GM21381 (cell line): ENCODE measurements around the gene NDRG4.
"Not testable (repeated sequence)": the region's sequence is repeated elsewhere in the genome, so short reads cannot be mapped to it uniquely, and the experiment has no call there.

Experiments used
- ATAC-seq: cut with Tn5 transposase; IDR thresholded peaks from one replicate; pipeline ENCODE4 v1.9.1; 2021; ENCODE audit warnings: mild to moderate bottlenecking, moderate library complexity; ENCODE audit not compliant: unreplicated experiment

Gene NDRG4

DNA sequence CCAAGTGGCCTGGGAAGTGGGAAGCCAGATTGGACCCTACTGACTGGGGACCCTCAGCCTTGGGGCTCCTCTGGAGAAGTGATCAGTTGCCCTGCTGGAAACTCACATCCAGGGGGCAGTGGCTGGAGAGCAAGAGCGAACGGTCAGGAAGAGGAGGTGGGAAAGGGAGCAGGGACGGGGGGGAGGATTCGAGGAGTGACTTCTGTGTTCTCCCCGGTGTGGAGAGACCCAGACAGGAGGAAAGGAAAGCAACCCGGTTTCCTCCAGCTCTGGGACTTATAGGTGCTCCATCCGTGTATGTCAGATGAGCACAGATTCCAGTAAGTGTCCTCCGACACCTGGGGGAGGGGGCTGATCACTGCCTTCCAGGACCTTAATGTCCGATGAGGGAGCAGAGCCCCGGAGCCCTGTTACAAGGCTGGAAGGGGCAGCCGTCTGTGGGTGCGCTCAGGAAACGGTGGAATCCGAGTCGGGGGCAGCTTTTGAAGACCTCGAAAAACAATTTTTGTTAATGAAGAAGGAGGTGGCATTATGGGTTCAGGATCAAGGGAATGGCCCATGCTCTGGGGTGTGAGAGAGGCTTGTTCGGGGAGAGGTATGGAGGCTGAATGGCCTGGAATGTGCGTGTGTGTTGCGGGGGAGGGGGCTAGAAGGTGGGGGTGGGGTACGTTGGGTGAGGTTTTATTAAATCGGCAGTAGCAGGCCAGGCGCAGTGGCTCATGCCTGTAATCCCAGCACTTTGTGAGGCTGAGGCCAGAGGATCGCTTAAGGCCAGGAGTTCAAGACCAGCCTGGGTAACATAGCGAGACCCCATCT lies 34.8 kb upstream of the NDRG4 start:
- no peak for ATAC-seq

DNA sequence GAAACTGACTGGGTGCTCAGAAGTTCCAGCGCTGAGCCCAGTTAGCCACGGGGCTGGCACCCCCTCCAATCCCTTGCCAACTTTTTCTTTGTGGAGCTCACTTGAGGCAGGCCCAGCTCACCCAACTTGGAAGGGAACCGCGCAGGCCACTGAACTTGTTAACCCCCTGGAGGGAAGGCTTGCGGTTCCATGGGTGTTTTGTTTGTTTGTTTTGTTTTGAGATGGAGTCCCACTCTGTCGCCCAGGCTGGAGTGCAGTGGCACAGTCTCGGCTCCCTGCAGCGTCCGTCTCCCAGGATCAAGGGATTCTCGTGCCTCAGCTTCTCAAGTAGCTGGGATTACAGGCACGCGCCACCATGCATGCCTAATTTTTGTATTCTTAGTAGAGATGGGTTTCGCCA lies 34.1 kb upstream of the NDRG4 start:
- no peak for ATAC-seq

DNA sequence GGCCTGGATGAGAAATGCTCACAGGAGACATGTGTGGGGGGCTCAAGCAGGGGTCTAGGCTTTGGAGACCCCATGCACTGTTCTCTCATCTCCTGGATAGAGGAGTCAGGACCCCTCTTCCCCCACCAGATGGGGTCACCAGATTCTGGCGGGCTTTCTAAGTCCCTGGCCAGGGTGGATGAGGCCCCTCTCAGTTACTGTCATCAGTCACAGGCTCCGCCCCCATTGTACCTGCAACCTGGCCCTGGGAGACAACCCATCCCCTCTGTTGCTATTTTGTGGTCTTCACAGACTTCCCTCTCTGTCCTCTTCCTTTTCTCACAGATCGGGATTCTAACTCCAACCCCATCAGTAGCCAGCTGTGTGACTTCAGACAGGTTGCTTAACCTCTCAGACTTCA lies 33.5 kb upstream of the NDRG4 start:
- no peak for ATAC-seq

DNA sequence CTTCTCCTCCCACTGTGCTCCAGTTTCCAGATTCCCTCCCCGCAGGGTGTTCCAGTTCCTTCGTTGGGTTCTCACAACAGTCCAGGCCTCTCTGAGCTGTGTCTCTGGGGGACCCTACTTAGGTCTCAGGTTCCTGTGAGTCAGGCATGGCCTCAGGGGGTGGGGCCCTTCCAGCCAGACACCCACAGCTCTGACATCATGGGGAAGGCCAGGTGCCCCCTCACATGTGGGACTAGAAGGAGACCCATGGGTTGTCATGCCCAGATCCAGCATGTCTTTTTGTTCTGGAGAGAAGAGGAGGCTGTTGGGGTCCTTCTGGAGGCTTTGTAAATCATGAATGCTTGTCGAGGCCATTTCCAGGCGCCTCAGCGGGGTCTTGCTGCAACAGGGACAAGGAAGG lies 32.0 kb upstream of the NDRG4 start:
- no peak for ATAC-seq

DNA sequence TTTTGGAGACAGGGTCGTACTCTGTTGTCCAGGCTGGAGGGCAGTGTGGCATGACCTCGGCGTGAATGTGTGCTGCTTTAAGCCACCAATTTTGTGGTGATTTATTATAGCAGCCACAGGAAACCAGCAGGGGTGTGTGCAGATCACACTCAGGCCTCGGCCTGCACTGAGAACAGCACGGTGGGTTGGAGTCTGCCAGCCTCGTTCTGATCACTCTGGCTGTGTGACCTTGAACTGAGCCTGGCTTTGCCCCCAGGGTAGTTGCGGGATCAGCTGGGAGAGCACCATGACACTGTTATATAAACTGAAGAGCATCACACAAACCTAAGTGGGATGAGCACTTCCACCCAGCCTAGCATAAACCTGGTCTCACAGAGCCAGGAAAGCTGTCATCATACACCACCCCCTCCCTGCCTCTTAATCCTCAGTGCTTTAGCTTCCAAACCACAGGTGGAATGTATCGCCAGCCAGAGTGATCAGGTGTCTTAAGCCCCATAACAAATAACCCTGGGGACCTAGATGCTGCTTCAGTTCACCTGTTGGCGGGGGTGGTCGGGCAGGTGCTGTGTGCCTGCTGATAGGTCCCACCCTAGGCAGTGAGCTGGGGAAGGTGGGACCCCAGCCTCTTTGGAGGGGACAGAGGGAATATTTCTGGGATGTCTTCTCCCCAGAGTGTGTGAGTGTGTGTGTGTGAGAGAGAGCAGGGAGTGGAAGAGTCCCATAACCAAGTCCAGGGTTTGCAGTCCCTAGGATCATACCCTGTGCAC lies 28.6 kb upstream of the NDRG4 start:
- ATAC-seq, result no peak

DNA sequence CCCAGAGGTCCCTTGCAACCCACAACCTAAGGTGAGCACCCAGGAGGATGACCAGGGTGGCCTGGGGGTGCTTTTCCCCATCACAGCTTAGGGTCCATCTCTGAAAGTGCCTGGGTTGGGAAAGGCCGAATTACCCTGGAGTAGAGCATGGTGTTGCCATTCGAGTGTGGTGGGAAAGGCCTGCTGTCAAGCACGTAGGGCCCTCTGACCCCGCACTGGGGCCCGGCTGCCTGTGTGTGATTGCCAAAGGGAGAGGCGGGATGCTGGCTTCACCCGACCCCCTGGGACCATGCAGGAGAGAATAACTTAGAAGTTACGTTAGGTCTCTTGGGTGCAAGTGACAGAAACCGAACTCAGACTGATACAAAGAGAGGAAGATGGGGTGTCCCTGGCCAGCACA lies 27.7 kb upstream of the NDRG4 start:
- no peak for ATAC-seq

DNA sequence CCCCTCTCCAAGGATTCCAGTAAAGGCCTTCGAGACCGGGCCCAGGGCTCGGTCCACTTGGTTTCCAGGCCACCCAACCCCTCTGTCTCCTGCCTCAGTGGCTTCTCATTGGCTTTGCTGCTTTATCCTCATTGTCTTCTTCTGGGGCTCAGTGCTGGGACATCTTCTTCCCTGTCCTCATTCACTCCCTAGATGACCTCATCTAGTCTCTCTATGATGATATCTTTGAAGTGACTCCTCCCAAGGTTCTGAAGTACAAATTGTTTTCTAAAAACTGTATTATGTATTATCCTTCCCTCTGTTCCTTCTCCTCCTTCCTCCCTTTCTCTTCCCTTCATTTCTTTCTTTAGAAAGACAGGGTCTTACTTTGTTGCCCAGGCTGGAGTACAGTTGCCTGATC lies 27.1 kb upstream of the NDRG4 start:
- no peak for ATAC-seq

DNA sequence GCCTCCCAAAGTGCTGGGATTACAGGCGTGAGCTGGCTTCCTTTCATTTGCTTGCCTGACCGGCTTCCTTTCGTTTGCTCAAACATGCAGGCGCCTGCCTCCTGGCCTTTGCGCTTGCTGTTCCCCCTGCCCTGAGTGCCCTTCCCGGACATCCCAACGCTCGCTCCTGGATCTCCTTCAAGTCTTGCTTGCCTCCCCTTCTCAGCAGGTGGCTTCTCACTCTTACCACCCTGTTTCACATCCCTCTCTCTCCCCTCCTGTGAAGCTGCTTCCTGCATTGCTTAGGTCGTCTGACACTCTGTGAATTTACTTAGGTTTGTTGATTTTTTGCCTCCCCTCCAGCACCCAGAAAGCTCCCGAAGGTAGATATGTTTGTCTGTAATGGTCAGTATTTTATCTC lies 25.6 kb upstream of the NDRG4 start:
- ATAC-seq, result no peak

DNA sequence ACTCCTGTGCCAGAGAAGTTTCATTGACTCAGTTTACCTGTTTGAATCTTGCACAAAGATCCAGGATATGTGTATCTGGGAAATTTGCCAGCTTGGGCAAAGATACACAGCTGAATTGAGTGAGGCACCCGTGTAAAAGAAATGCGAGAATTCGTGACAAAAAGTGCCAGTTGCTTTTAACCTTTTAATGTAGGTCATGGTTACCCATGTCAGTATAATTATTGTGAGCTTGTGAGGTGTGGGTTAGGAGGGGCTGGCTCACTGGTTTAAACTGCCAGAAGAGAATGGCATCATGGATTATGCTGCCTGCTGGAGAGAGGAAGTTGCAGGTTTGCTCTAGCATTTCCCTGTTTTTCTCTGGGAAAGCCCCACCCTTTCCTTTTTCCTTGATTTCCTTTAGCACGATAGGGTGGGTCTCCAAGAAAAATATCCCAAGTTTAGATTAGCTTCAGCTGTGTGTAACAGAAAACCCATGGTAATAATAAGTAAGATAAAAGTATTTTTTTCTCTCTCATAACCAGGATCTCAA lies 24.8 kb upstream of the NDRG4 start:
- ATAC-seq, result no peak

DNA sequence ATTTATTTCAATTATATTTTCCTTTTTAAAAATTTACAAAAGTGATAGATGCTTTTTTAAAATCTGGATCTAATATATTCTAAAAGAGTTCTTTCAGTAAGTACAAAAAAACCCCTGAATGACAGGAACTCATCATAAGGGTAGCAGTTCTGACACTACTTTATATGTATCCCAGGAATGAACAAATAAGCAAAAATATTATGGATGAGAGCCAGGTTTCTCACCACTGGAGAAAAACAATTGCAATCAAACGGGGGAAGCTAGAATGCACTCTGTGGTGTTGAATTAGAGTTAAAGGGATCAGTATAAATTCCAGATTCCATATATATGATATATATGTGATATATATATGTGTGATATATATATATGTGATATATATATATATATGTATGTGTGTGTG lies 23.2 kb upstream of the NDRG4 start:
- no peak for ATAC-seq

DNA sequence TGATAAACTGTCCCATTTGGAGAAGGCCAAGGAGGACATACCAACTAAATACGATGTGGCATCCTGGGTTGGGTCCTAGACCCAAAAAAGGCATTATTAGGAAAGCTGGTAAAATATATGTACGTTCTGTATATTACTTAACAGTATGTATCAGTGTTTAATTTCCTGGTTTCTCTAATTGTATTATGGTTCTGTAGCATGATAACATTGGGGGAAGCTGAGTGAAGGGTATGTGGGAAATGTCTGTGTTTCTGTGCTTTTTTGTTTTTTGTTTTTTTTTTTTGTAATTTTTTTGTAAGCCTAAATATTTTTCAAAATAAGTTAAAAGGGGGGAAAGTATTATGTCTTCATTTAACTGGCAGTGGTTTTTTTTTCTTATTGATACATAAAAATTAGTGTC lies 21.5 kb upstream of the NDRG4 start:
- no peak for ATAC-seq

DNA sequence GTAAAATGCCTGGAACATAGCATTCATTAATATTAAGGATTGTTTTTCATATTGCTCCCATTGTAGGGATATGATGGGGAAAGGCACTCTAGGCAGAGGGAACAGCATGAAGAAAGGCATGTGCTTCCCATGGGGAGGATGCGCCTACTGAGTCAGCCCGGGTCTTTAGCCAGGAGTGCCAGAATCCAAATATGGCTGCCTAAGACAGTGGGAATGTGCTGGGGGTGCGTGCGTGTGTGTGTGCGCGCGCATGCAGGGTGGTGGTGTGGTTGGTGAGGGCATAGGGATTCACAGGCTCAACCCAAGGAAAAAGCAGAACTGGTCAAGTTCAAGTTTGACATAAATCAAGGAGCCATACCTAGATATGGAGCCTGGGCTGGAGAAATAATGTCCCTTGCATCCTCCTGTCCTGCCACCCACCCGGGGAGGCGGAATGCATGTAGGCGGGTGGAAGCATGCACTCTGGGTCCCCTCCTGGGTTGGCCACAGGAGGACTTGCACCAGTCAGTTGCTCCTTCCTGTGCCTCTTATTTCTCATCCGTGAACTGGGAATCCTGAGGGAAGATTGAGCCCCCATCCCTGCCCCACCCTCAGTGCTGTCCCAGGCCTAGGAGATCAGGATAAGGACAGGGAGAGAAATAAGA lies 18.6 kb upstream of the NDRG4 start:
- no peak for ATAC-seq

DNA sequence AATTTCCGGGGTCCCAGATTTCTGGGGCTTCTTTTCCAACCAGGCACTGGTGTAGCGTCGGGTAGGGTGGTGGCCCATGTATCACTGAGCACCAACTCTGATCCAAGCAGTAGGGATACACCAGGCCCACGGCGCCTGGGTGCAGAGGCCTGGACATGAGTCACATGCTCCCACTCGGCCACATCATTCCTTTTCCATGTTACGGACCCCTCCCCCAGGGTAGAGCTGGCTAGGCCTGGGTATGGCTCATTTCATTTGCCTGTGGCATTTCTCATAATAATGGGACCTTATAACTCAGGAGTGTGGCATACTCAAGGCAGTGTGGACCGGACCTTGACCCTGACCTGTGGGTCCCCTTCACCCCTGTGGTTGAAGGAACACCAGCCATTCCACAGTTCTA lies 18.0 kb upstream of the NDRG4 start:
- no peak for ATAC-seq

DNA sequence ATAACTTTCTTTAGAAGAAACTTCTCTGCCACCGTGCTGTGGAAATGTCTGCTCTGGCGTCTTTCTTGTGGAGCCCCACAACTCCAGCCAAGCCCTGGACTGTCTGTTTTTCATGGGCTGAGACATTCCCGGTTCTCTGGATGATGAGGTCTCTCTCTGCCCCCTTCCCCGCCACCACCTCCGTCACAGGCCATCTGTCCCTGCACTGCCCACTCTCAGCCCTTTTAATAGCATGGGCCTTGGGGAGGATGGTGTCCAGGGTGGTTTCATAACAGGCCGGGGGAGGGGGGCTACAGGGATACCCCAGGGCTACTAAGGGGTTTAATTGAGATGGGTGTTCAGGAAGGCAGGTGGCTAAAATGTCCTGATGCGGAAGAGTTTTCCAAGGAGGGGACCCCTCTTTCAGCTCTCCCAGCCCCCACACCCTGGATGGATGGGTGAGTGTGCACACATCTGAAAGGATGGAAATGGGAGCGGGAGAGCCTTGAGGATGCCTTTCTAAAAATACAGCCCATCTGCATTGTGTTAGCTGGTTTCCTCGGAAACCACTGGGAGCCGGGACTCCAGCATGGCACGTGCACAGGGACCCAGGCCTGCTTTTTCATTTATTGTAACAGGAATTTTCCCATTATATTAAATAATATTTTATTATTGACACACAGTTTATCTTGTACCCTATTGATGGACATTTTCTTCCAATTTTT lies 14.6 kb upstream of the NDRG4 start:
- no peak for ATAC-seq

DNA sequence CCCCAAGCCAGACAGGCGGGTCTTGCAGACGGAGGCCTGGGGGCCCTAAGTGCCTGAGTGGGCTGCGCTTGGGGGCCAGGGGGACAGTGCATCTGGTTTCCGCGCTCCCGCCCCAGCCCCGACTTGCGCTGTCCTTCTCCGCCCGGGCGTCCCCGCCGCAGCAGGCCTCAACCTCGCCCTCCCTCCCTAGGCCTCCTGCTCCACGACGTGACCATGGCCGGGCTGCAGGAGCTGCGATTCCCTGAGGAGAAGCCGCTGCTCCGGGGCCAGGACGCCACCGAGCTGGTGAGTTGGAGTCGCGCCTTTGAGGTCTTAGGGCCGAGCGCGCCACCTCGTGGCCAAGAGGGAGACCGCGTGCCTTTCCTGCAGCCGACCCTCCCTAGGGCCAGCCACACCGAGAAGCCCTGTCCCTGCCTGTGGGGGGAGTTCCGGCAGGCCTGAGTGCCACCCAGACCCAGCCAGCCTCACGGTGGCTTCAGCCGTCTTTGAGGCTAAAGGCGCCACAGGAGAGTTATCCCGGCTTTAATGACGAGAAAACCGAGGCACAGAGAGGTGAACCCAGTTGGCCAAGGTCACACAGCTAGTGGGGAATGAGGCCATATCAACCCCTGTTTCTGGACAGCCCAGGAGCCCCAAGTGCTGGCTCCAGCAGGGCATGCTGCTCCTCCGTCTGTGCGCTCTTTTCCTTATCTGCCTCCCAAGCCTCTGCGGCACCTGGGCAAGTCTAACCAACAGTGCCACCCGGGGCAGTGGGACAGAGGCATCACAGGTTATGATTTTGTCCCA lies 12.2 kb upstream of the NDRG4 start:
- ATAC-seq, result peak; percentile 72

DNA sequence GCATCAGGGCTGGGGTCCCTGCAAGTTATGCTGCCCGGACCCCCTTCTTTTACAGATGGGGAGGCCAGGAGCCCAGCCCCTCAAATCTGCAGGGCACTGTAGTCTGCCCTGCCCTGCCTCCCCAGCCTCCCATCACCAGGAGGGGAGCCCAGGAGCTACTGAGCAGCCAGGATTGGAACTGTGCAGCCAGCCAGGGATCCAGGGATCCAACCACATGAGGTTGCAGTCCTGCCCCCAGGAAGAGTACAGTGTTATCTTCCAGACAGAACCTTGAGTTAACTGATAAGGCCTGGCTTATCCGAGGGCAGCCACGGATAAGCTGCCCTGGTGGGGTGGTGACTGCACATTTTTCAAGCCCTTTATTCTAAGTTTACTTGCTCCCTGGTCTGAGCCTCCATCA lies 11.4 kb upstream of the NDRG4 start:
- no peak for ATAC-seq

DNA sequence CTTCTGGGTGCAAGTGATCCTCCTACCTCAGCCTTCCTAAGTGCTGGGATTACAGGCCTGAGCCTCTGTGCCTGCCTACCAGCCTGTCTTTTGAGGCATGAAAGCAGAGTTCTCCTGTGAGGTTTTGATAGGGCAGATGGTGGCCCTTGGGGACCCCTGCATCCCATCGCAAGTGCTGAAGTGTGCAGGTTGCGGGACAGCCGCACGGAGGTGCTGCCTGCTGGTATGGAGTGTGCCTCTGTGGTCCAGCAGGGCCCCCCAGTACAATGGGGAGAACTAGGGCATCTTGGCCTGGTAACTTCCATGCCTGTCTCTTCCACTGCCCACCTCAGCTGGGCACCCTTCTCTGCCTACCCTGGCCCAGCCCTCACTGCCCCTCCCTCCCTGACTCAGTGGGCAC lies 9.9 kb upstream of the NDRG4 start:
- ATAC-seq, result no peak

DNA sequence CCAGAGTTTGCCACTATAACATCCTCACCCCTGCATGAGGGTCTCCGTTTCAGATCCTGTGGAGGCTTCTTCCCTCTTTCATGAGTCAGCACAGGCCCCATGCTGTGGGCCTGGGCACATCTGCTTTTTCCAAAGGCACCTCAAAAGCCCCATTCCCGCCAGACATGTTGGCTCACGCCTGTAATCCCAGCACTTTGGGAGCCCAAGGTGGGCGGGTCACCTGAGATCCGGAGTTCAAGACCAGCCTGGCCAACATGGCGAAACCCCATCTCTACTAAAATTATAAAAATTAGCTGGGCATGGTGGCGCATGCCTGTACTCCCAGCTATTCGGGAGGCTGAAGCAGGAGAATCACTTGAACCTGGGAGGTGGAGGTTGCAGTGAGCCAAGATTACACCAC lies 9.4 kb upstream of the NDRG4 start:
- ATAC-seq, result not testable (repeated sequence)

DNA sequence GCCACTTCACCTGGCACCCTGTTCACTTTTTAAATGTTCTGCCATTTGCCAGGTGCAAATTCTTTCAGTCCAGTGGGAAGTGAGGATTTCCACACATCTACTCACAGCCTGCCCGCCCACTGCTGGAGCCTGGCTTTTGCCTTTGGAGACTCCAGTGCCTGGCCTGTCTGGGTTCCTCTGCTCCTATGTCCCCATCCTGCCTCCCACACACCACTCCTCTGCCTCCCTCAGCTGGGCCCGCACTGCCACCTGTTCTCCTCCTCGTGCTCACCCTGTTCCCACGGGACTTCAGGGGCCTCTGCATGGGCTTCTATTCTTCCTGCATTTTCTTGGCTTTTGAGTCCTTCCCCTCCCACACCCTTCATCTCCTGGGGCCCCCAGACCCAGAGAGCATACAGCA lies 7.9 kb upstream of the NDRG4 start:
- ATAC-seq, result no peak

DNA sequence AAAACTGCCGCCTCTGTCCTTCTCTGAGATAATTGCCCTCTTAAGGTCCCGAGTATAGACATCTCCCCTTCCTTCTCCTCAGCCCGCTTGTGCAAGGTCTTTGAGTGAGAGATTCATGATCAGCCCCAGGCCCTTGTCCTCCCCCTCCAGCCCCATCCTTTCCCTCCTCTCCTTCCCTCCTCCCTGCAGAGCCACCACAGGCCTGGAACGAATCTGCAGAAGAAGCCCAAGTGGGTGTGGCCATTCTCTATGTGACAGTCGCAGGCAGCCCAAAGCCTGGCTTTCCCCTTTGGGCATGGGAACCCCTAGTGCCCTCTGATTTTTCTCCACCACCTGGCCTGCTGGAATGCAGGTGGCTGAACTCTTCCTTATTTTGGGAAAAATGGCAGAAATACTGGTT lies 7.2 kb upstream of the NDRG4 start:
- ATAC-seq, result no peak
